AG20443 (cell line): ENCODE results near the gene MECR.

Experiments used
- DNase-seq: peaks from one replicate; pipeline ENCODE4 v3.0.0; 2012; ENCODE audit warnings: low spot score, mixed read lengths

Gene MECR

DNA sequence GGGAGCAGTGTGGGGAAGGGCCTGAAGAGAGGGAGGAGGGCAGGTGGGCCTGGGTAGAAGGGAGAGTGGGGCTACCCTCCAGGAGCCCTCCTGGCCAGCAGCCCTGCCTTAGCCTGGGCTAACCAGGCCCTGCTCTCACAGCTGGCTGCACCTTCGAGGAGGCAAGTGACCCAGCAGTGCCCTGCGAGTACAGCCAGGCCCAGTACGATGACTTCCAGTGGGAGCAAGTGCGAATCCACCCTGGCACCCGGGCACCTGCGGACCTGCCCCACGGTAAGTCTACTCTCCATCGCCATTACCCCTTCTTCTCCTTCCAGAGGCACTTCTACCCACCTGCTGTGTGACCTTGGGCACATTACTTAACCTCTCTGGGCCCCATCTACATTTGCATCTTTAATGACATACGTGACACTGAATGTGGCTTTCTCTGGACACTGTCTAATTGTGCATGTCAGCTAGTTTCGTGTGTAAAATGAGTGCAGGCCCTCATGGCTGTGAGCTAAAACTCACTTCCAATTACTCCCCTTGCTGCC lies 24.5 kb upstream of the MECR start:
- DNase-seq = no peak

DNA sequence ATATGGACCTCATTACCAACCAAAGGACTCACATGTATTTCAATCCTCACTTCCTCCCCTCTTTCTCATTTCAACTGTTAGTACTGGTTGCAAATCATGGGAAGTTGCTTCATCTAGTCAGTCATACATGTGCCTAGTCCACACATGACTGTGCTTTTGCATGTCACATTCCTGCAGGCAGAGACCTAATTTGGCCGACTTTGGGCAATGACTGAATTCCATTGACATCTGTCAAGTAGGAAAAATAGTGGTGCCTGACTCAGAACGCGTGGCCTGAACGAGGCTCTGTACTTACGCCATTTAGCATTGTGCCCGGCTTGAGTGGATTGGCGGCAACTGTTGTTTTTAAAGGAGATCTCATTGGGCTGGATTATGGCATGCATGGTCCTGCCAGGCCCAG lies 23.6 kb upstream of the MECR start:
- DNase-seq = no peak

DNA sequence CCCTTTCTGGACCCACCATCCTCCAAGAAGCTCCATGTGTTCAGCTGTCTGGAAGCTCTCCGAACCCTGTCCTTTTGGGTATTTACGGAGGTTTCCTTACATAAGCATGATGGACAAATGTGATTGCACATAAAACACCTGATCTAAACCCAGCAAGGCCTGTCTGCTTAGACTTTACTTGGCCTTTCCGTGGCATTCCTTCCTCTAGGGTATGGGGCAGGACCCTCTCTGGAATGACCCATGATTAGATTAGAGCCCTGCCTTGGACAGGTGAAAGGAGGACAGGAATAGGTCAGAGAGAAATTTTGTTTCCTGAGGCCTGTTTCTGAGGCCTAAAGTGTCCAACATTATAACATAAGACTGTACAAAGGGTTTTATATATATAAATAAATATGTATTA lies 22.4 kb upstream of the MECR start:
- DNase-seq = no peak

DNA sequence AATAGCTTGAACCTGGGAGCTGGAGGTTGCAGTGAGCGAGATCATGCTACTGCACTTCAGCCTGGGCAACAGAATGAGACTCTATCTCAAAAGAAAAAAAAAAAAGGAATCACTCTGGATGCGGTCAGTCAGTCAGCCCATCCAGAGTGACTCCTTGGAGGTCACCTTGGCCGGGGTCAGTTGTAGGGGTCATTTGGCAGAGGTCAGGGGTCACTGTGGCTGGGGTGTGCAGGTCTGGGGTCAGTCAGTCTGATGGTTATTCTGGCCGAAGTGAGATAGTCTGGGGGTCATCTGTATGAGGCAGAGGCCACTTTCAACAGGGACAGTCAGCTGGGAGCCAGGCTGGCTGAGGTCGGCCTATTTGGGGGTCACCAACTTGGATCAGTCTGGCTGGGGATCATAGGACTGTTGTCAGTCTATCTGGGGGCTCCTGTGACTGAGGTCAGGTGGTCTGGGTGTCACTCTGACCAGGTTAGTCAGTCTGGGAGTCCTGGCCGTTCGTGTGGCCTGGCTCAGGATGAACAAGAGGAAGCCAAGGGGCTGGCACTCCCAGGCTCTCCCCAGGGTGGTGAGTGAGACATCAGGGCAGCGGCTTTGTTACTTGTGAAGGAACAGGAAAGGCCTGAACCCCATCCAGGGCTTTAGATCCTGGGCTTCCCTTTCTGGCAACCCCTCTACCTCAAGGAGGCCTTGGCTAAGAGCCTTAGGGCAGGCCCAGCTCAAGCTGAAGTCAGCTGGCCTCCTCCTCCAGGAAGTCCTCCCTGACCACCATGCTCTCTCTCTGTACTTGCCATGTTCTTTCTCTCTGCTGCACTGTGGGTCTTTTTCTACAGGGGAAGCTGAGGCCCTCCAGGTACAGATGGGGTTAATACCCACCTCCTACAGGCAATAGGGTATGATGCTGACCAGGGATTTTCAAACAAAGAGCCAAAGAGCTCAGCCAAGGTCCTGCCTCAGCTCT lies 20.7 kb upstream of the MECR start:
- no peak for DNase-seq

DNA sequence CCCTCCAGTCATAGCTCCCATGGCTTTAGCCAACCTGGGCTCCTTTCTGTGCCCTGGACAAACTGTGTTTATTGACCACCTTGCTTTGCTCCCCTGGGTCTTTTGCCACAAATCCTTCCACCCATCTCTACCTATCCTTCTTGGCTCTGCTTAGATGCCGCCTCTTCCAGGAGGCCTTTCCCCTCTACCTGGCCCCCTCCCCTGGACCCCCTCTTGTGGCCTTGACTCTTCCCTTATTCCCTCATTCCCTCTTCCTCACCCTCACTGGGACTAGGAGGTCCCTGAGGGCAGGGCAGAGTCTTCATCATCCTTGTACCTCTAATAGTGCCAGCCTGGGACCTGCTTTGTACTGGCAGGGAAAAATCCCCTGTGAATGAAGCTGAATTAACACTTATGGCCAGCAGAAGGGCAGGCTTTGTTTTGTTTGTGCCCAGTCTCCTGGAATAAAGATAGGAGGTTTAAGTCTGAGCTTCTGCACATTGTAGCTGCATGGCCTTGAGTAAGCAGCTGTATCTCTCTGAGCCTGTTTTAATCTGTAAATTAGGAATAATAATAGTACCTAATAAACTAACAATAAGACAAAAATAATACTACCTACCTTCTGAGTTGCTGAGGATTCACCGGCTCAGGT lies 19.3 kb upstream of the MECR start:
- no peak for DNase-seq

DNA sequence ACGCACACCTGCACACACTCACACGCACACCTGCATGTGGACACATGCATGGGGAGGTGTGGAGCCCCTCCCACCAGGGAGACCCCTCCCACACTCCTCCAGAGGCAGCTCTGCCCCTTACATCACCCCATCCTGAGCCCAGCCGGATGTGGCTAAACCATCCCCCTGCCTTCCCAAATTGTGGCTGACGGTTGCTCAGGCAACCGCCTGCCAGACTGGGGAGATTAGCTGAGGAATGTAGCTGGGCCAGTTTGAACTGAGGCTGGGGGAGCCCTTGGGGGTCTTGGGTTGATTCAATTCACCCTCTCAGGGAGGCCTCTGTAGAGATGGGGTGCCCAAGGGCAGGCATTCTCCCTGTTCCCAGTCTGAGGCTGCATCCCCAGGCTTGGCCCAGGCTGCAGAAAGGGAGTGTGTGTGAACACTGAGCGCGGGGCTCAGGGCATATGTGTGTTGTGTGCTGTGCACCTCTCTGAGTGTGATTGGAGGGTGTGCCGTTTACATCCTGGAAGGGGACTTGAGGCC lies 18.5 kb upstream of the MECR start:
- peak; percentile 24 for DNase-seq

DNA sequence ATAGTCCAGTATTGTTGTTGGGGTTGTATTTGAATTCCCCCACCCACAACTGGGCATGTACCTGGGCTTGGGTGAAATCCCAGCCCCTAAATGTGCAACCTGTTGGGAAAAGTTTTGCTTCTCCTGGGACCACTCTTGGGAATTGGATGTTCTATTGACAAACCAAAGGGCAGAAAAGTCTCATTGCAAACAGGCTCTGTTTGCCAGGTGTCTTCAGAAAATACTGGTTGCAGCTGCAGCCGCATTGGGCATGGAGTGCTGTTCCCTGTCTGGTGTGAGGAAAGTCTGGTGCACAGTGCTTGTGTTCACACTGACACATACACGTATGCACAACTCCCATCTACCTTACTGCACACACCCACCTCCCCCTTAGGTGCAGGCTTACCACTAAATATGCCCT lies 17.7 kb upstream of the MECR start:
- no peak for DNase-seq

DNA sequence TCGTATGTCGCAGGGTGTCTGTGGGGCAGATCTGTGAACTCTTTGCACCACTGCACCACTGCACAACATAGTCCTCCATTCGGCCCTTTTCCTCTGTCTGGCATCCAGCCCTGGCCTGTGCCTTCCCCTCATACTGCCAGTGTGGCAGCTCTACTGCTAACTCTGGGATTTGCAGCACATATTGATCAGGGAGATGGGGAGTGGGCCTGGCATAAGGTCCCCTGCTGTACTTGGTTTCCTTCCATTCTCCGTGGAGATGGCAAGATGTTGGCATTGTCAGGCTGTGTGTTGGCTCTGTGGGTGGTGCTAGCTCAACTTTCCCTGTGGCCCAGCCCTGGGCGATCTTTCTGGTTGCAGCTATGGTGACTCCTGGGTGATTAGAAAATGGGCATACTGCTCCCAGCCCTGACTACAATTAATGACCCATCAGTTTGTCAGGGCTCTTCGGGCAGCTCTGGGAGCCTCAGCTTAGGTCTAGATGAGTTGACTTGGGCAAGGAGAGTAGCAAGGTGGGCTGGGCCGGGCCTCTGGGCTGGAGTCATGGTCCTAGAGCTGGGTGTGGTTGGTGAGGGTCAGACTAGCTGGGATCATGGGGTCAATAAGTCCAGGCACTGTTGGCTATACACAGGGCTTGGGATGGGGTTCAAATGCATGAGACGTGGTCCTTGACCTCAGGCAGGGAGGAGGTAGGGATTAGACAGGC lies 17.0 kb upstream of the MECR start:
- DNase-seq = no peak

DNA sequence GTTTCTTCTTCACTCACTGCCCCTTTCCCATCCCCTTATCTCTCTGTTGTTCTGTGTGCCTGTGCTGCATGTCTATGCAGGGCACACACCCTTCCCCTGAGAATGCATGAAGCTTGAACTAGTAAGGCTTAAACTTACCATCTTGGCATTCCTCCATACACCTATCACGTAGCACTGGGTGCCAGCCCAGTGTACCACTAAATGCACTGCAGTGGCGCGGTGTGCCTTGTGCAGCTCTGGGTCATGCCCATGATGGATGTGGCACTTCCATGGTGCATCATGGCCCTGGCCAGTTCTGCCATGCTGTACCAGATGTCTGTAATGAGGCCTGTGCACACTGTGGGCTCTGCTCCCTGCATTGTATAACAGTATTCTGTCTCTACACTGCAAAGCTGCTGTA lies 16.3 kb upstream of the MECR start:
- DNase-seq = no peak

DNA sequence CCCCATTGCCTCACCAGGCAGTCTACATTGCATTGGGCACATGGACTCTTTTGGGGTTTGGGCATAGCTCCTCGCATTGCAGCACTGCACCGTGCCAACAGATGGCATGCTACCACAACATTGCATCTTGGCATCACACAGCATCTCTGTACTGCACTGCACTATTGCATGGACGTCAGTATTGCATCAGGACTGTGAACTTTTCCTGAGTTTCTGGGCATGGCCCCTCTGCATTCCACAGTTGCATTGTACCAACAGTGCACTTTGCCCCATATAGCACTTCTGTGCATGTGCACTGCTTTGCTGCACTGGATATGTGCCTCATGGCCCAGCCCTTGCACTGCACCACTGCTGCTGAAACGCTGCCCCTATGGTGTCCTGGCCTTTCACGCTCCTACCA lies 15.1 kb upstream of the MECR start:
- peak; percentile 59 for DNase-seq

DNA sequence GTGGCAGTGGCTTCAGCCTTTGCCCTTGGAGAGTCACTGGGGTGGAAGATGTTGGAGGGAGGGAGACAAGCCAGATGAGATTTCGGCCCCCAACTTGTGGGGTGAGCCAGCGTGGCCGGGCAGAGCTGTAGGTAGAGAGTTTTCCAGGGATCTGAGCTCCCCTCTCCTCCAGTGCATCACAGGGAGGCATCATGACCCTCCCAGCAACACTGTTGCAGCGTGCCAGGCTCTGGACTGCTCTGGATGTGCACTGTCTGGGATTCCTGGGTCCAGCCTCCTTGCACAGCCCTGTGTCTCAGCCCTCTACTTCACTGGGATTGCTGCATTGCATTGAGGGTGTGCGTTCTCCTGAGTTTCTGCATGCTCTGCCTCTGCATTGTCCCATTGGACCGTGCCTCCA lies 14.5 kb upstream of the MECR start:
- no peak for DNase-seq

DNA sequence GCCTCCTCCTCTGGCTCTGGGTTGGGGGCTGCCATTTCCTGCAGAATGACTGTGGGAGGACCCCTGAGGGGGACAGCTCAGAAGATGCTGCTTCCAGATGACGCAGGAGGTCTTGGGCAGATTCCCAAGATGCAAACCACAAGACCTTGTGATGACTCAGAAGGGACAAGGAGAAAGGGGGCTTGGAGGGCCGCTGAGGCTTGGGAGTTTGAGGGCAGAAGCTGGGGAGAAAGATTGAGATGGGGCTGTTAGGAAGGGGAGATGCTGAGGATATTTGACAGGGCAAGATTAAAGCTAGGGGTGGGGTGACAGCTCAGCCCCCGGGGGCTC lies 13.1 kb upstream of the MECR start:
- DNase-seq = peak; percentile 50

DNA sequence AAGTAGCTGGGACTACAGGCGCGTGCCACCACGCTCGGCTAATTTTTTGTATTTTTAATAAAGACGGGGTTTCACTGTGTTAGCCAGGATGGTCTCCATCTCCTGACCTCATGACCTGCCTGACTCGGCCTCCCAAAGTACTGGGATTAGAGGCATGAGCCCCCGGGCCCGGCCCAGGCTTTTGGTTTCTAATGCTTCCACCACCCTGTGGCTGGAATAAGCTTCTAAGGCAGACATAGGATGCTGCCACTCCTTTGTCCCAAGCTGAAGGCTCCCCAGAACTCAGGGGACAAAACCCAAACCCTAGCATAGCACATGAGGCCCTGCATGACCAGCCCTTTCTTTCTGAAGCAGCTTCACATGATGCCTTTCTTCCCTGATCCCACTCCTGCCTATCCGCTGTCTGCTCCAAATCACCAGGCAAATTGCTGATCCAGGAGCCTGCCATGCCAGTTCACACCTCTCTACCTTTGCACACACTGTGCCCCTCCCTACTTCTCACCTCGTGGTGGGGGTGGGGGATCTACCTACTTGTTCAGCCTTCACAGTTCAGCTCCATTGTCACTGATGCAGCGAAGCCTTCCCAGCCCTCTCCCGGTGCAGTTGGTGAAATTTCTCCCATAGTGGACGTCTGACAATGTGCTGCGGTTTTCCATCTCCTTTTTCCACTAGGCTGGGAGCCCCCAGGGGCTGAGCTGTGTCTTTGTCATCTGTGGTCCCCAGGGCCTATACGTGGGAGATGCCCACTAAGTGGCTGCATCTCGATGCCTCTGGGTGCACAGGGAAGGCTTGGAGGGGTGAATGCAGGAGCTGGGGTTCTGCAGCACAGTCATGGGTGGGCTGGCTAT lies 12.5 kb upstream of the MECR start:
- DNase-seq = no peak

DNA sequence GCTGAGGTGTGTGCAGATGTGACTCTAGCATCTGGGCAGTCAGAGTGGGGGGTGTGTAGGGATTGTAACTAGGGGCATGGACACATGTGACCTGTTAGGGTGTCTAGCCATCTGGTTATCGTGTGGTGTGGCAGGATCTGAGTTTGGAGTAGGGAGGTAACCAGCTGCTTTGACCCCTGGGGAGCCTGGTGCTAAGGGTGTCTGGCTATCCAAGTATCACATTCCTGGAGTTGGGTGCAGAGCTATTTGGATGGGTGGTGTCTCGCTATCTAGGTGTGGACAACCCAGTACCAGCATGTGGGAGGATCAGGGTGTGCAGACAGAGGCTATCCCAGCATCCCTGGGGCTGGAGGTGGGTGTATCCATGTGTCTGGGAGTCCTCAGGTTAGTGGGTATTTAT lies 10.3 kb upstream of the MECR start:
- DNase-seq = no peak

DNA sequence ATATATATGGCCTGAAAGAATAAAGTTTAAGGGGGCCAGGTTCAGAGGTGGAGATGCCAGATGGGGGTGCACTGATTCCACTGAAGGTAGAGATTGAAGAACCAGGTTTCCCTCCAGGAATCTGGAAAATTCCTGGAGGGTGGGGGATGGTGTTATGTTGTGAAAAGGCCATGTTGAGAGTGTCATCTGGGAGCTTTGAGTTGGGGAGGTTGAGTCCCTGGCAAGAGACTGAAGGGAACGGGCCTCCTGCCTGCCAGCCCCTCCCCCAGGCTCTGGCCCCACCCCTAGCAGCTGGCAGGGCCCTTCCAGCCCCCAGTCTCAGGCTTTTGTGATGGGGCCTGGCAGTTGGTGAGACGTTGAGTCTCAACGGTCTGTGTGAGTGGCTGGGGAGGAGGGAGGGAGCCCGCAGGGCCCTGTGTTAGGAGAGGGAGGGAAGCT lies 9.7 kb upstream of the MECR start:
- DNase-seq = no peak

DNA sequence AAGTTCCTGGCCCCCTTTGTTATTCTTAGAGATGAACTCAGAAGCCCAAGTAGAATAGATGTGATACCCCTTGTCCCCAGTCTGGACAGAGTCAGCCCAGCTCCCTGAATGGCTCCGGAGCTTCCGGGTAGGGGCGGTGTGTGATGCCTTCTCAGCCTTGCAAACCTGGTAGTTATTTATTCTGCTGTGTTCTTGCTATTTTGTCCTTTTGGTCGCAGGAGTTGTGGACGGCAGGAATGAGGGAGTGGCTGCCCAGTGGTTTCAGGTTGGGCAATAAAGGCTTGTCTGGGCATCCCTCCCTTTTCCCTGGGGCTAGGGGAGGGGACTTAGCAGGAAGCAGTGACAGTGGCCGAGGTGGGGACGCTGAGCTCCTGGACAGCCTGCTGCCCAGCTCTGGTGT lies 8.4 kb upstream of the MECR start:
- peak; percentile 52 for DNase-seq

DNA sequence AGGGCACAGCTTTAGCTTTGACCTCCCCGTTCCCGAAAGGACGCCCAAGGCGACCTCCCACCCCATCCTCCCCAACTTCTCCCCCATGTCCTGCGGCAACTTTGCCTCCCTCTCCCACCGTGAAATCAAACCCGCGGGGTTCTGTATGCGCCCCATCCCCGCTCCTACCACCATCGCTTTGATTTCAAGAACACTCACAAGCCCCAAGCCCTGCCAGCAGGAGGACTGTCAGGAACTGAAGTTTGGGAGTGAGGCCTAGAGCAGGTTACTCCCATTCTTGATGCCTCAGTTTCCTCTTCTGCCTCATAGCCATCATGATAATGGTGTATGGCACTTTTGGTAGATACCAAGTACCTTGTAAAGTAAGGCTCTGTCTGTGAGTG lies 7.9 kb upstream of the MECR start:
- no peak for DNase-seq

DNA sequence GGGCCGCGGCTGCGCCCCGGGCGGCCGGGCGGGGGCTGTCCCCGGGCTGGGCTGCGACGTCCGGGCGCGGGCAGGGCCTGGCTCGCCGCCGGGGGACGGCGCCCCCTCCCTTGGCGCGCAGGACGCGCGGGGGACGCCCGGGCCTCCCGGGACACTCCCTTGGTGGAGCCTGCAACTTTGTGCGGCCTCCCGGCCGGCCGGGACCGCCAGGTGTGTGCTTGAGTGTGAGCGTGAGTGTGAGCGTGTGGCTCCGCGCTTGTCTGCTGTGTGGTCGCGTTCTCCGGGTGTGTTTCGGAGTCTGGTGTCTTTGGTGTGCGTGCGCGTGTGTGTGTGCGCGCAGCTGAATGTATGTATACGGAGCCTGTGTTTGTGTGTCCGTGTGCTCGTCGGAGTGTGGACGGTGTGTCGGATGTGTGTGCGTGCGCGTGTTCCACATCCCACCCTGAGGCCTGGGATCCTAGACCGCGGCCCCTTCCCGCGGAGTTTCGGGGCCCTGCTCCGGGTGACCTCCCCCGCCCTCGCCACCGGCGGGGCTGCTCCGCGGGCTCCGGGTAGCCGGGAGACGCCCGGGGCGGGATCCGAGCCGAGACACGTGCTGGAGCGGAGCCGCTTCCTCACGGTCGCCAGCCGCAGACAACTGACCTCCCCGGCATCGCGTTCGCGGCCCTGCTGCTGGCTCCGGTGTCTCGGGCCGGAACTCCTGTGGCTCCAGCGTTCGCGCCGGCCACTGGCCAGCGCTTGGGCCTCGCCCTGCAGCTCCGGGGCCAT lies 7.3 kb upstream of the MECR start:
- DNase-seq = peak; percentile 66

DNA sequence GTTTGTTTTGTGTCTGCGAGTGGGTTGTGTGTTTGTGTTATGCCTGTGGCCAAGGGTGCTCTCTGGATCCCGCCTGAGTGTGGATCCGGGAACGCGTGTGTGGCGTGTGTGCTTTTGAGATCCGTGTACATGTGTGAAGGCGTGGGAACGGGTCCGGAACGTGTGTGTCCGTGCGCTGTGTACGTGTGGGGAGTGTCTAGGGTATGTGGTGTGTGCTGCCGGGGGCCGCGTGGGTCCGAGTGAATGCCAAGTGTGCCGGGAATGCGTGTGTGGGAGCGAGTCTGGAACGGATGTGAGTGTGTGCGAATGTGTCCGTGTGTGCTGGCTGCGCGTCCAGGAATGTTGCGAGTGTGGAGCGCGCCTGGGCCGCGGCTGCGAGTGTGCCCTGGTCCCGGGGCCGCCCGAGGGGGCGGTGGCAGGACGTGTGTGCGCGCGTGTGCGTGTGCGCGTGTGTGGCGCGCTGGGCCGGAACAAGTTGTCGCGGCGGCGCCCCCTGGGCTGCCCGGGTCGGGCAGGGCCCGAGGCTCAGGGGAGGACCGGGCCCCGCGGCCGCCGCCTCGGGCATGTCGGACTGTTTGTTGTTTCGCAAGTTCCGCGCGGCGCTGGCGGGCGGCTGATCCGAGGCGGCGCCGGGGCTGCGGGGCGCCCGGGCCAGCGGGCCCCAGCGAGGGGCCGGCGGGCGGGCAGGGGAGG lies 6.5 kb upstream of the MECR start:
- DNase-seq = peak; percentile 67

DNA sequence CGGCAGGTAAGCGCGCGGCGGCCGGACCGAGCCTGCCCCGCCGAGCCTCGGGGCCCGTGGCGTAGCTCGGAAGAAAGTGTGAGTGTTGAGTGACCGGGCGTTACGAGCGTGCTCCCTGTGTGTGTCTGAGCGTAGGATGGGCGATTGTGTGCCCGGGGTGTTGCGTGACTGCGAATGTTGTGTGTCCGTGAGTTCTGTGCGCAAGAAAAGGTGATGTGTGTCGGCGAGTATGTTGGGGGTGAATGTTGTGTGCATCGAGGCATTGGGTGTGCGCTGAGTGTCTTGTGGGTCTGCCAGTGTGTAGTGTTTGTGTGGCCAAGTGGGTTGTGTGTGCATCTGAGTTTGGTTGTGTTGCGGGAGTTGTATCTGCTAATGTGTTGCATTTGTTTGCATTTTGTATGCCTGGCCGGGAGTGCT lies 6.0 kb upstream of the MECR start:
- peak; percentile 16 for DNase-seq
